ENCODE results near the gene FGFR3.
"Not testable (repeated sequence)": the region's sequence is repeated elsewhere in the genome, so short reads cannot be mapped to it uniquely, and the experiment has no call there.

Gene FGFR3

DNA sequence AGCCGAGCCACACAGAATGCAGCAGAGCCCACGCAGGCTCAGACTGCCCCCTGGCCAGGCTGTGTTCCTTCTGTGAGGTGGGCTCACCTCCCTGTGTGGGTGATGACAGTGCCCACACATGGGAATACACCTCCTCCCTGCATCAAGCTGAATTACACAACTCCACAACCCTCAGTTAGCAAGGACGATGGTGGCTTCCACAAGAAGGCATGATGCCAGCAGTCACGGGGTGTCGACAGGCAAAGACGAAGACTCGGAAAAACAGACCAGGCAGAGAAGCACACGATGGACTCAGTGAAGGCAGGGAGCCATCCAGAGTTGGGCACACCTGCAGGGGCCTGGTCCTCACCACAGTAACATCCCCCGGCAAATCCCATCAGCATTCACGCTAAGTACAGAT is 50.8 kb downstream of the FGFR3 start:
- no peak for DNase-seq

DNA sequence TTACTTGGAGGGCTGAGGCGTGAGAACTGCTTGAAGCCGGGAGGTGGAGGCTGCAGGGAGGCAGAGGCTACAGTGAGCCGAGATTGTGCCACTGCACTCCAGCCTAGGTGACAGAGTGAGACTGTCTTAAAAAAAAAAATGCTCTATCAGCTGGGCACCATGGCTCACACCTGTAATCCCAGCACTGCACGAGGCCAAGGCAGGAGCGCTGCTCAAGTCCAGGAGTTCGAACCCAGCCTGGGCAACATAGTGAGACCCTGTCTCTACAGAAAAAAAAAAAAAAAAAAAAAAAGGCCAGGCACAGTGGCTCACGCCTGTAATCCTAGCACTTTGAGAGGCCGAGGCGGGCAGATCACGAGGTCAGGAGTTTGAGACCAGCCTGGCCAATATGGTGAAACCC is 51.5 kb downstream of the FGFR3 start:
- DNase-seq = not testable (repeated sequence)

DNA sequence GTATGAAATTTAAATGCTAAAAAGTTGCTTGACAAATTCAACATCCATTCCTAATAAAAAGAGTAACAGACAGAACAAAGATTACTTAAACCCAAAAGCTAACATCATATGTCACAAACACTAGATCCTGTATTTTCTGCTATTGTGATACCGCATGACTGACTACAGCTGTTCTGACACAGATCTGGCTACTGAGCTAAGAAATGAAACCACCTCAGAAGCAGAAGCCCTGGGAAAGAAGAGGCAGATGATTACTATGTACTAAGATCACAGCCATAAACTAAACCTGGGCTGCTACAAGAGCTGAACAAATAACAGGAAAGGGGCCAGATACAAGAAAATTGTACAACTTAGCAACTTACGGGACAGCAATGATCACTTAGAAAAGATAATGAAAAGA is 53.5 kb downstream of the FGFR3 start:
- no peak for DNase-seq

DNA sequence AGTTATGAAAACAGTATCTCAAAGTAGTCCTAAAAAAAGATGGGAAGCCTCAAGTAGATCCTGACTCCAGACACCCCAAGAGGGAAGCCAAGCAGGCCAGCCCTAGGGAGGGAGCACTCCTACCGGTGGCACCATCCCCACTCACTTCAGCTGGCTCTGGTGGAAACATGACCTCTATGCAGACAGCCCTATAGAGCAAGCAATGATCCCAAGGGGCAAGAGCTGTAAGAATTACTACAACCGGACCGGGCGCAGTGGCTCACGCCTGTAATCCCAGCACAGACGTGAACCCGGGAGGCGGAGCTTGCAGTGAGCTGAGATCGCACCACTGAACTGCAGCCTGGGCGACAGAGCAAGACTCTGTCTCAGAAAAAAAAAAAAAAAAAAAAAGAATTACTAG is 57.2 kb downstream of the FGFR3 start:
- no peak for DNase-seq

DNA sequence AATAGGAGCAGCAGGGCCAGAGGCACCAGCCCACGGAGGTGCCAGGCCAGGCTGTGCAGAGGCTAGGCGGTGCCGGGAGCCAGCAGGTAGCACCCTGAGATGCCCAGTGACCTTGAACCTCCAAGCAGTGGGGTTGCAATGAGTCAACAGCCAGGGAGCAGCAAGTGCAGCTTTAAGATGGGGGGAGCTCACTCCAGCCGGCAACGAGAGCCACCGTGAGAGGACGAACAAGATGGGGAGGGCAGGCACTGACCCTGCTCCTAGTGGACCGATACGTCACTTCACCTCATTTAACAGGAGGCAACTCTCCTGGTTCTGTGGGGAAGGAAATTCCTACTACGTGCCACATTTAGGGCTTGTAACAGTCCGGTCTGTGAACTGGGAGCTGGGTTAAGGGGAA is 58.1 kb downstream of the FGFR3 start:
- DNase-seq = no peak

DNA sequence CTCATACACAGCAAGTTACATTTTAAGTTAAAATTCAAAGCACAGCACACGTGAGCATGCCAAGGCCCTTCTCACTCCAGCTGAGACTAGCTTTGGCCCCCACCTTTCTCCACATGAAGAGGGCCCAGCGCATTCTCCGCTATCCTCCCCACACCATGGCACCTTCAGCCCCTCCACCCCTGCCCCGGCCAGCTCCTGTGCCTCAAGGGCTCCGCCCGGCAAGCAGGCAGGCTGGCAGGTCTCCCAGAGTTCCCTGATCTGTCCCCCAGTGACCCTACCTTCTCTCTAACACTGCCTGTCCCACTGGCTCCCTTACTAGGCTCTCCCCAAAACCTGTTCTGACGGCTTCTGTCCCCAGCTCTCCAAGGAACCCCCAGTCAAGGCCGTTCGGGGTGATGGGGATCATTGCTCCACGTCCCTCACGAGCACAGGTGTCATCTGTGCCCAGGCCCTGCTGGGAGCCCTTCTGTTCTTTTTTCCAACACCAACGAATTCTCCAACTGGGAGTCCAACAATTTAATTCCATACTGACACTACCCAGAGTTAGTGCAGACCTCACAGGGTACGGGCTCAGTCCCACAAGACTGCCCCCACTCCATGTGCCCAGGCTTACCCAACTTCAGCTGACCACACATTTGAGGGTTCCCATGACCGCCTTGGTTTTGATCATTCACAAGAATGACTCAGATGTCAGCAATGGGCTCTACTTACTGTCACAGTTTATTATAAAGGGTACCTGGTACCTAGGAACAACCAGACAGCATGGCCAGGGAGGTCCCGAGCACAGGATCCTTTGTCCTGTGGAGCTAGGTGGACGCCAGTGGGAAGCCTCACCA is 58.7 kb downstream of the FGFR3 start:
- no peak for DNase-seq

DNA sequence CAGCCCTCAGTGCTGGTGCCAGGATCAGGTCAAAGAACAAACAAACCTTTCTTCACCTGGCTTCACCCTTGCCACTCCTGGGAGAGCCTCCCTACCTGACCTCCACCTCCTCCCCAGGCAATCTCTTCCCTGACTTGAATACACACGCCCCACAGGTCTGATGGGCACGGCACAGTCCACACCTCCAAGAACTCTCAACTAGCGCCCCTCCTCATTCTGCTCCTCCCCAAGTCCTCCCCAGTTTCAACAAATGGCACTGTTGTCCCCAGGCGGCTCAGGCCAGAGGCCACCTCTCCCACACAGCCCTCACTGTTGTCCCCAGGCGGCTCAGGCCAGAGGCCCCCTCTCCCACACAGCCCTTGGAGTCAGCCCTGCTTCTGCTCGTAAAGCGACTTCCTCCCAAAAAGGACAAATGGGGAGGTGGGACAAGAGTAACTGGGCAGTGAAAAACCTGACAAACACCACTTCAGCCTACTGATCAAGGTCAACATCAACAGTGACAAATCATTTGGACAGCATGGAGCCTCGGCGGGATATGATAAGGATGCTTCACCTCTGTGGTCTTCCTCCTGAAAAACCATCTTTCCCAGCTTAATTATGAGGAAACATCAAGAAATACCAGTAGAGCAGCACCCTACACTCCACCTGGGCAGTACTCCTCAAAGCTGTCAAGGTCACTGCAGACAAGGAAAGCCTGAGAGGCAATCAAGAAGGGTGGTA is 60.0 kb downstream of the FGFR3 start:
- no peak for DNase-seq

DNA sequence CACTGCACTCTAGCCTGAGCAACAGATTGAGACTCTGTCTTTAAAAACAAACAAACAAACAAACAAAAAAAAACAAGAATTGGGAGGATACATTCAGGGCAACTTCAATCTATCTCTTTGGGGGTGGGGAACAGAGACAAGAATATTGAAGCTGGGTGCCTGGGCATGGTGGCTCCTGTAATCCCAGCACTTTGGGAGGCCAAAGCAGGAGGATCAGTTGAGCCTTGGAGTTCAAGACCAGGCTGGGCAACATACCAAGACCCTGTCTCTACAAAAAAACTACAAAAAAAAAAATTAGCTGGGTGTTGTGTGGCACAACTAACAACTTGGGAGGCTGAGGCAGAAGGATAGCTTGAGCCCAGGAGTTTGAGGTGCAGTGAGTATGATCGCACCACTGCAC is 61.7 kb downstream of the FGFR3 start:
- DNase-seq = no peak

DNA sequence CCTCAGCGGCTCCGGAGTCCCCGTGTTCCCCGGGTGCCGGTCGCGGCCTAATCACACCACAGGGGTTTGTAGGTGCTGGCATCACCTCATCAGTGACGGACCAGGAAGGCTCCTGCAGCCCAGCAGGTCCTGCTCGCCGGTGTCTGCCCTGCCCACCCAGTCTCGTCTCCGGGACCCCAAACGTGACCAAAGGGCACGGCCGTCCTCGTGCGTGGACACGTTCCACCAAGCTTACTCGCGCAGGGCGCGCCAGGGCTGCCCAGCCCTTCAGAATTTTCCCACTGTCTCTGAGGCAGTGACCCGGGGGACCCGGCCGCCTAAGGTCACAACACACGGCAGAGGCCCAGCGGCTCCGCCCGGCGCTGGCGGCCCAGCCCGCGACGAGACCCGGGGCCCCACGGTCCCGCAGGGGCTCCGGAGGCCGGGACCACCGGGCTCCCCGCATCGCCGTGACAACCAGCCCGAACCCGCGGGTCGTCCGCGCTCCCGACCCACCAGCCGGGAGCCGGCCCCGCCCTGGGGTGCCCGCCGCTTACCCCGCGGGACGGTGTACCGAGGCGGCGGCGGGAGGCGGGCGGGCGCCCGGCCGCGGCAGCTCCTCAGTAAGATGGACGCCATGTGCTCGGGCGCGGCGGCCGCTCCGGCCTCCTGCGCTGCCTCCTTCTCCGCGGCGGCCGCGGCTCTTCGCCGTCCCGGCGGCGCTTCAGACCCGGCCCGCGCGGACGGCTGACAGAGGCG is 62.4 kb downstream of the FGFR3 start:
- peak; percentile 7 for DNase-seq

DNA sequence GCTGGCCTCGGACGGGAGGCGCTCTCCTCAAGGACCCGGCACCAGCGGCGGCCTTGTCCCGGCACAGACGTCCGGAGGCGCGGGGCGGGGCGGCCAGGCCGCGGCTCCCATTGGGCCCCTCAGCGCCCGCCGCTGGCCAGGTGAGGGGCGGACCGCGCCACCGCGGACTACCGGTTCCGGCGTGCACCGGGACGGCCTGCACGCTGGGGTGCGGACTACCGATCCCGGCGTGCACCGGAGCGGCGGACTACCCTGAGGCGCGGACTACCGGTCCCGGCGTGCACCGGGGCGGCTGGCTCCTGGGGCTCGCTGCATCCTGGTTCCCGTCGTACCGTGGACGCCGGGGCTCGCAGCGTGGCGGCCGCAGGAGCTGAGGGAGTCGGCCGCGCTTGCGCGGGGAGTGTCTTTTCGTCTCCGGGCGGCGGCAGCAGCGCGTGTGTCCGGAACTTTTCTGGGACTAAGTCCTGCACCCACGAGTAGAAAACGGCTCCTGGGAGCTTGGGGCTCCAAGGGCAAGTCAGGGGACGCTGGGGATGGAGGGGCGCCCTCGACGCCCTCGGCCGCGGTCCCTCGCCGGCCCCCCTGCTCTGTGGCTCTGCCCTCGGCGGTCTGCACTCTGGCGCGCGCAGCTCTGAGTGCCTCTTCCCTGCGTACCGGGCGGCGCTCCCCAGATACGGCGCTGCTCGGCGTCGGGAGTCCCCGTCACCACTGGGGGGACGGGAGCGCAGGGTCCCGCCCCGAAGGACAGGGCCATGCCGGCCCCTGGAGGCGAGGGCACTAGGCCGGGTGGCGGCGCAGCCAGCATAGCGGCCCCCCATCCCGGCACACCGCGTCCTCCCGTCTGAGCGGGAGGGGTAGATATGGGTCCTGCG is 63.2 kb downstream of the FGFR3 start, which contains the start of gene LETM1:
Gene LETM1, minus strand, starts transcription at position 86 of the 872 bp plus-strand sequence. CDS start 206 bp downstream, outside the sequence.
- peak; percentile 95 for DNase-seq

DNA sequence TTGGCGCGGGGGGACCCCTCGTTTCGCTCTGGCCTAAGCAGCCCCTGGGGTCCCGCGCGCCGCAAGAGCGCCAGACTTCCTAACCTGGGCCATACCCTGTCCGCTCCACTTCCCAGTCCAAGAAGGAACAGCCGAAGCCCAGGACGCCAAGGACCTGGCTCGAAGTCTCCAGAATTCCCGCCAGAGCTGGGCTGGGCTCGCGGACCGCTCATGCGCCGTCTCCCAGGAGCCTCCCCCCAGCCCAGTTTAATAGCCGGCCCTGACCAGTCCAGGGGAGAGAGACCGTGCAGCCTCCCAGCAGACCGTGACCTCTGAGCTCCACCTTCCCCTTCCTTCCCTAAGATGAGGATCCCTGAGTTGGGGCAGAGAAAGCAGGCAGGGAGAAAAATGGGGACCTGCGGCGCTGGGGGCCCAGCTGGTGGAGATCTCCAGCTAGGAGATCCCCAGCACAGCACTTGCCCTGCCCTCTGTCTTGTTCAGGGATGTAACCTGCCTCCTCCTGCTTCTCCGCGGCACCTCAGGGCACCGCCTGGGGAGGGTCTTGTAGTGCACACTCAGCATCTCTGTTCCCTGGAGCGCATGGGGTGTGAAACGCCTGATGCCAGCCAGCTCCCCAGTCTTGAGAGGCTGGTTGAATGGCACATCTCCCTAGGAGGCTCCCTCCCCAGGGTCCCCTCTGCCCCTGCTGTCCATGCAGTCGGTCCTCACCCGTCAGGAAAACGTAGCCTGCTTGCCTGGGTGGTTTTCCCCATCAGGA is 64.0 kb downstream of the FGFR3 start:
- no peak for DNase-seq

DNA sequence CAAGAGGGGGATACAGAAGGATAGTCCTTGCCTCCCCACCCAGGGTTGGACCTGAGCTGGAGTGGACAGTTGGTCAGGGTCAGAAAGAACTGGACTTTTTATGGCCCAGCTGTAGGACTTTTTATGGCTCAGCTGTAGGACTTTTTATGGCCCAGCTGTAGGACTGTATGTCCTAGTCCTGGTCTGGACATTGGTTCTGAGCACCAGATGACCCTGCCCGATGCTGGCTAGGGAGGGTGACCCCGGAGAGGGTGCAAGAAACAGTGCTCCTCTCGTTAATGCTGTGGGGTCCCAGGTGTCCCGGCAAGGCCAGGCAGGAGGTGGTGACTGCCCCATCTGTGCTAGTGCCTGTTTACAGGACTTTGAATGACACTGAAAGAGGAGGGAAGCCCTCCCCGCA is 64.8 kb downstream of the FGFR3 start:
- no peak for DNase-seq
